SK-N-MC (cell line): ENCODE measurements around the gene MFSD2B.

ENCODE experiments used
- DNase-seq: peaks from one replicate; pipeline ENCODE4 v3.0.0-alpha.2; 2011; ENCODE audit warnings: low read depth, low spot score
- H3K27ac ChIP-seq: fragments of 200-600 bp; sonication (generic); 2 replicates; pipeline ENCODE4 v1.5.1; 2016; ENCODE audit warnings: mixed run types
- H3K36me3 ChIP-seq: fragments of 200-600 bp; sonication (generic); 2 replicates; pipeline ENCODE4 v1.6.1; 2017; ENCODE audit warnings: antibody characterized with exemption, low read length, mixed read lengths; ENCODE audit not compliant: insufficient read depth
- H3K4me3 ChIP-seq: fragments of 200-600 bp; sonication (generic); 2 replicates; pipeline ENCODE4 v1.5.1; 2016
- H3K9ac ChIP-seq: fragments of 200-600 bp; sonication (generic); 2 replicates; pipeline ENCODE4 v1.8.0; 2017; ENCODE audit warnings: mixed run types, mixed read lengths; ENCODE audit not compliant: insufficient read length
- H3K9me3 ChIP-seq: fragments of 200-600 bp; sonication (generic); 2 replicates; pipeline ENCODE4 v1.6.1; 2017; ENCODE audit warnings: low read depth, mild to moderate bottlenecking, antibody characterized with exemption, low read length, moderate library complexity, mixed read lengths
- EZH2 ChIP-seq: fragments of 200-600 bp; sonication (generic); IDR thresholded peaks from one replicate; pipeline ENCODE4 v1.6.1; 2017; ENCODE audit warnings: antibody characterized with exemption
- FOXP2 ChIP-seq: optimal IDR thresholded peaks from 2 replicates; pipeline ENCODE3; 2011; ENCODE audit warnings: mild to moderate bottlenecking, moderate library complexity; ENCODE audit not compliant: insufficient read depth; ENCODE audit errors: extremely low read length, control extremely low read depth
- POLR2AphosphoS5 ChIP-seq: IDR thresholded peaks from 2 replicates; pipeline ENCODE4 v1.6.1; 2012; ENCODE audit warnings: mild to moderate bottlenecking, low read depth, low read length, borderline replicate concordance

MFSD2B gene

DNA sequence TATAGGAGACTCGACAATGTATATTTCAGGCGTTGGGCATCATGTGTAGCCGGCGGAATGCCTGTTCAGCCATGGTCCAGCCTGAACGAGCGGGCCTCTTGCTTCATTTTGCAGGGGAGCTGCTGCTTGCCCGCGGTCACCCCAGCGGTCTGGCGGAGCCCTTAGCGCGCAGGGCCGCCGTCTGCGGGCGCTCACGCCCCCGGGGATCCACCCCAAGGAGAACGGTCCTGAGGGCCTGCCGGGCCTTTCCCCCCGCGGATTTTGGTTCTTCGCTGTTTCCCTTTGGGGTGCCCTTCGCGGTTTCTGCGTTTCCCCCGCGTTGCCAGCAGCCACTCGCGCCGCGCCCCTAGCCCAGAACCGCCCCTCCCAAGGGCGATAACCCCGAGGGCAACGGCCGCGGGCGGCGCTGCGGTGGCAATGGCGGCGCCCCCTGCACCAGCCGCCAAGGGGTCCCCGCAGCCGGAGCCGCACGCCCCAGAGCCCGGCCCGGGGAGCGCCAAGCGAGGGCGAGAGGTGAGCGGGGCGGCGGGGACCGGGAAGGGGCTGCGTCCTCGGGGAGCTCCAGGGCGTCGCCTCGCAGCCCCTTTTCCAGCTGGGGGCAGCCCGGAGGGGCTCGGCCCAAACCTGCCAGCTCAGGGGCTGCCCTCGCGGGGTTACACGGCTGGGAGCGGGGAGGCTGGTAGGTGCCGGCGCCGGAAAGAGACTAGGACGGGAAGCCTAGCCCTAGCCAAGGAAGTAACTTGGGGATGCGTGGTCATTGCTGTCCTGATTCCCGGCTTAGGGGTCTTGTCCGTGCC, at the start of gene MFSD2B:
Gene MFSD2B (plus strand): TSS at position 406 of the 797 bp plus-strand sequence. CDS start 12 bp downstream, at position 418.
- Histone ChIP-seq H3K36me3 (no peaks in the 10 kb centered on the region), H3K9ac (no peak within 1 kb of the TSS), H3K9me3 (no peaks in the 10 kb centered on the region), H3K4me3 (no peak within 1 kb of the TSS), H3K27ac (no peak within 1 kb of the TSS)
- TF ChIP-seq EZH2 = no peak
- TF ChIP-seq POLR2AphosphoS5 = no peak
- TF ChIP-seq FOXP2 = no peak
- no peak for DNase-seq

- Histone ChIP-seq H3K4me3 (no peak overlapping the region), H3K9me3 (no peaks in the 10 kb centered on the region), H3K36me3 (peaks cover 4% of the 10 kb centered on the region; the same call in 1 of the 2 replicates), H3K9ac (no peak overlapping the region), H3K27ac (no peak overlapping the region)
- DNase-seq = no peak
- TF ChIP-seq FOXP2 = no peak
- no peak for TF ChIP-seq EZH2
- no peak for TF ChIP-seq POLR2AphosphoS5
Observed at GRCh38 chr2:23967846-23968245, 42.0 kb upstream of the MFSD2B start.

DNA sequence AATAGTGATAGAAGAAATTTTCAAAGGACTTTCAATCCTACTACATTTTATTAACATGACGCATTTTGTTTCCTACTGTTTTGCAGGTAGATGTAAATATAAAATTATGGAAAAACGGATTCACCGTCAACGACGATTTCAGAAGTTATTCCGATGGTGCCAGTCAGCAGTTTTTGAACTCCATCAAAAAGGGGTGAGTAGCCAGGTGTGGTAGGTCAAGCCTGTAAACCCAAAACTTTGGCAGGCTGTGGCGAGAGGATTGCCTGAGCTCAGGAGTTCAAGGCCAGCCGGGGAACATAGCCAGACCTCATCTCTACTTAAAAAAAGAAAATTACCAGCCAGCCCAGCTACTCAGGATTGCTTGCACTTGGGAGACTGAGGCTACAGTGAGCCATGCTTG, 33.0 kb upstream of the MFSD2B start:
- Histone ChIP-seq H3K4me3 (no peak overlapping the region), H3K9me3 (no peaks in the 10 kb centered on the region), H3K9ac (no peak overlapping the region), H3K27ac (no peak overlapping the region), H3K36me3 (peaks cover 9% of the 10 kb centered on the region; the same call in 1 of the 2 replicates)
- TF ChIP-seq FOXP2 (no peak), EZH2 (no peak), POLR2AphosphoS5 (no peak)
- no peak for DNase-seq

DNA sequence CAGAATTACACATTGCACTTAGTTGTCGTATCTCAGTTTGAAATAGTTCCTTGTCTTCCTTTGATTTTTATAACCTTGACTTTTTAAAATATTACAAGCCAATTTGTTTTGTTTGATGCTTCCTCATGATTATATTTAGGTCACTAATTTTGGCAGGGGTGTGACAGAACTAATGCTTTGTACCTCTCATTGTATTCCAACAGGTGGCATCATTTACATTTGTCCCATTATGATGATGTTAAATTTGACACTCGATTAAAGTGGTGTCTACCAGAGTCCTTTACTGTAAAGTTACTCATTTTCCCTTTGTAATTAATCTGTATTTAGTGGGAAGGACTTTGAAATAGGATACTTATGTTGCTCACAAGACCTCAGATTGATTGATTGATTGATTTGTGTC, 21.5 kb upstream of the MFSD2B start:
- Histone ChIP-seq H3K36me3 (no peaks in the 10 kb centered on the region), H3K4me3 (no peak overlapping the region), H3K27ac (no peak overlapping the region), H3K9me3 (no peaks in the 10 kb centered on the region), H3K9ac (no peak overlapping the region)
- TF ChIP-seq POLR2AphosphoS5 = no peak
- no peak for TF ChIP-seq EZH2
- TF ChIP-seq FOXP2 = no peak
- DNase-seq = no peak

DNA sequence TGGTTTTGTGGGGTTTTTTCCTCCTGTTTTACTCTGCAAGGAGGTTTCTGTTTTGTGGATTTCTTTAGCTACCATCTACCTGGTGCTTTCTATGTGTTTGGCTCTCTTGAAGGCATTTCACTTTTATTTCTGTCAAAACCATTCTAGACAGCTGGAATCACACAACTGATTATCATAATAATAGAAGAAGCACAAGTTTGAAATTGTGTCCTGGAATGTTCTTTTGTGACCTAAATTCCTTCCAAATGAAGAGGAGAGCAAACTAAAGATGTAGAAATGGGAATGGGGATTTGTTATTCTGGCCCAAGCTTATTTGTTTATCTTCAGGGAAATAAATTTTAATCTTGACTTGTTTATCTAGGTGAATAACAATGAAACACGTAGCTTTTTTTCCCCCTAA, 17.0 kb upstream of the MFSD2B start:
- DNase-seq = no peak
- TF ChIP-seq POLR2AphosphoS5 (no peak), FOXP2 (no peak), EZH2 (no peak)
- Histone ChIP-seq H3K9ac (no peak overlapping the region), H3K36me3 (no peaks in the 10 kb centered on the region), H3K9me3 (no peaks in the 10 kb centered on the region), H3K27ac (no peak overlapping the region), H3K4me3 (no peak overlapping the region)

DNA sequence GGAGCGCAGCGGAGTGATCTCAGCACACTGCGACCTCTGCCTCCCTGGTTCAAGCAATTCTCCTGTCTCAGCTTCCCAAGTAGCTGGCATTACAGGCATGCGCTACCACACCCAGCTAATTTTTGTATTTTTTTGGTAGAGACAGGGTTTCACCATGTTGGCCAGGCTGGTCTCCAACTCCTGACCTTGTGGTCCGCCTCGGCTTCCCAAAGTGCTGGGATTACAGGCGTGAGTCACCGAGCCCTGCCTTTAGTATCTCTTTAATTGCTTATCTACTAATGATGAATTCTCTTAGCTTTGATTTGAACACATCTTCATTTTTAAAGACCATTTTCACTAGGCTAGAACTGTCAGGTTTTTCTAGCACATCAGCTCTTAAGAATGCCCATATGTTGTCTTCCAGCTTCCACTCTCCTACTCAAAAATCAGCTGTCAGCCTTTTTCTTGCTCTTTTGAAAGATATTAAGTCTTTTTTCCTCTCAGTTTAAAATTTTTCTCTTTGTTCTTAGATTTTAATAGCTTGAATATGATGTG, 16.1 kb upstream of the MFSD2B start:
- Histone ChIP-seq H3K4me3 (no peak overlapping the region), H3K9me3 (no peaks in the 10 kb centered on the region), H3K36me3 (no peaks in the 10 kb centered on the region), H3K27ac (no peak overlapping the region), H3K9ac (no peak overlapping the region)
- TF ChIP-seq POLR2AphosphoS5 (no peak), EZH2 (no peak), FOXP2 (no peak)
- DNase-seq = no peak

DNA sequence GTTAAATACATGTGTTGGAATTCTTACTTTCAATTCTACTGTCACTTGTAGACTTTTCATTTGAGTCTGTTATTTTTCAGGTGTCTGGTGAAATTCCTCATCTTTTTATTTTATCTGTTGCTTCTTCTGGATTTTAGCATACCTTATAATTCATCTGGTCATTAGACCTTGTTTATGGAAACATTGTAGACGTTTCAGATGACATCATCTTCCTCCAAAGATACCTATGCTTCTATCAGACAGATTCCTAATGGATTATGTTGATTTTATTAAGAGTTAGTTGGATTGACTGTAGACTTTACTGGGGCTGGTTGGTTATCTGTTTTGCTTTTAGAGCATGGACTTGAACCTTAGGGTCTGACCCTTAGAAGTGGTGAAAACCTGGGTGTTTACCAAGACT, 15.3 kb upstream of the MFSD2B start:
- TF ChIP-seq POLR2AphosphoS5 (no peak), EZH2 (no peak), FOXP2 (no peak)
- no peak overlapping the region for H3K27ac ChIP-seq
- no peak for DNase-seq
- no peaks in the 10 kb centered on the region for H3K9me3 ChIP-seq
- H3K36me3 ChIP-seq = no peaks in the 10 kb centered on the region
- H3K9ac ChIP-seq = no peak overlapping the region
- H3K4me3 ChIP-seq = no peak overlapping the region

- no peaks in the 10 kb centered on the region for H3K9me3 ChIP-seq
- no peak overlapping the region for H3K4me3 ChIP-seq
- H3K36me3 ChIP-seq = no peaks in the 10 kb centered on the region
- no peak overlapping the region for H3K27ac ChIP-seq
- no peak overlapping the region for H3K9ac ChIP-seq
- TF ChIP-seq FOXP2 (no peak), POLR2AphosphoS5 (no peak), EZH2 (no peak)
- DNase-seq = no peak
Observed at GRCh38 chr2:24007693-24008092, 2.2 kb upstream of the MFSD2B start.

GRCh38 chr2:24008672-24009366, 1.1 kb upstream of the MFSD2B start:
- H3K9ac ChIP-seq = no peak overlapping the region
- no peak overlapping the region for H3K4me3 ChIP-seq

More at GRCh38 chr2:24008672-24009366, 1.1 kb upstream of the MFSD2B start:
- Histone ChIP-seq H3K27ac (no peak overlapping the region), H3K9me3 (no peaks in the 10 kb centered on the region), H3K36me3 (no peaks in the 10 kb centered on the region)
- DNase-seq = no peak
- TF ChIP-seq EZH2 = no peak
